Loucy (cell line): Measurements from ENCODE around the gene HMCN1.

Experiments used
- H2AFZ ChIP-seq: fragments of 200-600 bp; sonication (generic); 2 replicates; pipeline ENCODE4 v1.6.0; 2016; ENCODE audit warnings: antibody characterized with exemption, mild to moderate bottlenecking, low read length, moderate library complexity
- H3F3A ChIP-seq: fragments of 200-600 bp; 2 replicates; pipeline ENCODE4 v1.6.0; 2016; ENCODE audit warnings: antibody characterized with exemption, low read depth, mild to moderate bottlenecking
- H3K27me3 ChIP-seq: fragments of 200-600 bp; sonication (generic); 2 replicates; pipeline ENCODE4 v1.6.1; 2014; ENCODE audit warnings: low read length, mild to moderate bottlenecking; ENCODE audit not compliant: insufficient read depth, poor library complexity, severe bottlenecking
- H3K36me3 ChIP-seq: fragments of 200-600 bp; sonication (generic); 2 replicates; pipeline ENCODE4 v1.6.1; 2016; ENCODE audit warnings: low read length; ENCODE audit not compliant: insufficient read depth
- H3K4me1 ChIP-seq: fragments of 200-600 bp; sonication (generic); 2 replicates; pipeline ENCODE4 v1.5.1; 2014; ENCODE audit warnings: low read length, mild to moderate bottlenecking; ENCODE audit not compliant: insufficient read depth, poor library complexity, severe bottlenecking
- H3K4me2 ChIP-seq: fragments of 200-600 bp; sonication (generic); 2 replicates; pipeline ENCODE4 v1.6.0; 2014; ENCODE audit warnings: antibody characterized with exemption, low read length, low read depth, mild to moderate bottlenecking; ENCODE audit not compliant: poor library complexity, severe bottlenecking
- H3K4me3 ChIP-seq: fragments of 200-600 bp; sonication (generic); 2 replicates; pipeline ENCODE4 v1.5.1; 2014; ENCODE audit warnings: low read length, mild to moderate bottlenecking, mixed read lengths; ENCODE audit not compliant: poor library complexity, severe bottlenecking
- H3K79me2 ChIP-seq: fragments of 200-600 bp; sonication (generic); 2 replicates; pipeline ENCODE4 v1.6.1; 2014; ENCODE audit warnings: low read length; ENCODE audit not compliant: insufficient read depth
- H3K9ac ChIP-seq: fragments of 200-600 bp; sonication (generic); 2 replicates; pipeline ENCODE4 v1.6.0; 2014; ENCODE audit warnings: mild to moderate bottlenecking, low read depth, low read length, moderate library complexity; ENCODE audit not compliant: poor library complexity, severe bottlenecking
- H3K9me2 ChIP-seq: fragments of 200-600 bp; sonication (generic); replicated peaks from 2 replicates; pipeline ENCODE4 v1.6.1; 2016; ENCODE audit warnings: low read depth, low read length, mixed read lengths
- H3K9me3 ChIP-seq: fragments of 200-600 bp; sonication (generic); 2 replicates; pipeline ENCODE4 v1.6.1; 2014; ENCODE audit warnings: mild to moderate bottlenecking, antibody characterized with exemption, low read length, low read depth; ENCODE audit not compliant: insufficient read depth
- H4K20me1 ChIP-seq: fragments of 200-600 bp; sonication (generic); 2 replicates; pipeline ENCODE4 v1.6.0; 2014; ENCODE audit warnings: antibody characterized with exemption, low read length, mild to moderate bottlenecking; ENCODE audit not compliant: insufficient read depth, poor library complexity, severe bottlenecking
- EZH2phosphoT487 ChIP-seq: fragments of 200-600 bp; IDR thresholded peaks from 2 replicates; pipeline ENCODE4 v1.6.1; 2018; ENCODE audit warnings: antibody characterized with exemption, mild to moderate bottlenecking, moderate library complexity, borderline replicate concordance
- TF ChIP-seq, protein P1 (sequence below): fragments of 200-600 bp; sonication (generic); conservative IDR thresholded peaks from 2 replicates; pipeline ENCODE4 v1.5.1; 2014; ENCODE audit warnings: mild to moderate bottlenecking, antibody characterized with exemption, low read length

The HMCN1 gene

DNA sequence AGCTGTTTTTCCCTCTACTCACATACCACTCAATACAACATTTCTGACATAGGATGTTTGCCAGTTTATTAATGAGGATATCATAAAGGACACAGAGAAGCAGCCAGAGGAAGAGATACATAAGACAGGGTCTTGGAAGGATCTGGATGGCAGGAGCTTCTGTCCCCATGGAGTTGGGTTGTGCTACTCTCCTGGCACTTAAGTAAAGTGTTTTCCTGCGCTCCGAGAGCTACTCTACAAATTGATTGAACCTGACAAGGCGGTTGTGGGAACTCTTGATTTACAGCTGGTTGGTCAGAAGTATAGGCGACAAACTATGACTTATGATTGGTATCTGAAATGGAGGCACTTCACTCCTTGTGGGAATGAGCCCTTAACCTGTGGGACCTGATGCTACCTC is 208.8 kb downstream of the HMCN1 start:
- H4K20me1 ChIP-seq: no peaks in the 10 kb centered on the region

GRCh38 chr1:185956881-185957280 is 222.7 kb downstream of the HMCN1 start:
- Histone ChIP-seq H3K36me3 (no peaks in the 10 kb centered on the region), H3K9ac (no peak overlapping the region), H2AFZ (no peak overlapping the region), H3F3A (no peaks in the 10 kb centered on the region), H3K27me3 (no peaks in the 10 kb centered on the region), H4K20me1 (no peaks in the 10 kb centered on the region), H3K4me2 (no peak overlapping the region), H3K9me3 (no peaks in the 10 kb centered on the region), H3K4me3 (no peak overlapping the region), H3K4me1 (no peaks in the 10 kb centered on the region), H3K79me2 (no peaks in the 10 kb centered on the region), H3K9me2 (no peaks in the 10 kb centered on the region)
- TF ChIP-seq, protein P1, sequence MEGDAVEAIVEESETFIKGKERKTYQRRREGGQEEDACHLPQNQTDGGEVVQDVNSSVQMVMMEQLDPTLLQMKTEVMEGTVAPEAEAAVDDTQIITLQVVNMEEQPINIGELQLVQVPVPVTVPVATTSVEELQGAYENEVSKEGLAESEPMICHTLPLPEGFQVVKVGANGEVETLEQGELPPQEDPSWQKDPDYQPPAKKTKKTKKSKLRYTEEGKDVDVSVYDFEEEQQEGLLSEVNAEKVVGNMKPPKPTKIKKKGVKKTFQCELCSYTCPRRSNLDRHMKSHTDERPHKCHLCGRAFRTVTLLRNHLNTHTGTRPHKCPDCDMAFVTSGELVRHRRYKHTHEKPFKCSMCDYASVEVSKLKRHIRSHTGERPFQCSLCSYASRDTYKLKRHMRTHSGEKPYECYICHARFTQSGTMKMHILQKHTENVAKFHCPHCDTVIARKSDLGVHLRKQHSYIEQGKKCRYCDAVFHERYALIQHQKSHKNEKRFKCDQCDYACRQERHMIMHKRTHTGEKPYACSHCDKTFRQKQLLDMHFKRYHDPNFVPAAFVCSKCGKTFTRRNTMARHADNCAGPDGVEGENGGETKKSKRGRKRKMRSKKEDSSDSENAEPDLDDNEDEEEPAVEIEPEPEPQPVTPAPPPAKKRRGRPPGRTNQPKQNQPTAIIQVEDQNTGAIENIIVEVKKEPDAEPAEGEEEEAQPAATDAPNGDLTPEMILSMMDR: no peak
- TF ChIP-seq EZH2phosphoT487: no peak

More for the DNA sequence above, 208.8 kb downstream of the HMCN1 start:
- no peak overlapping the region for H2AFZ ChIP-seq
- no peak overlapping the region for H3K4me2 ChIP-seq
- no peaks in the 10 kb centered on the region for H3K9me2 ChIP-seq
- H3K36me3 ChIP-seq: no peaks in the 10 kb centered on the region
- H3K4me1 ChIP-seq: no peaks in the 10 kb centered on the region
- no peaks in the 10 kb centered on the region for H3F3A ChIP-seq
- H3K4me3 ChIP-seq: no peak overlapping the region
- H3K9me3 ChIP-seq: no peaks in the 10 kb centered on the region
- H3K79me2 ChIP-seq: no peaks in the 10 kb centered on the region
- no peaks in the 10 kb centered on the region for H3K27me3 ChIP-seq
- TF ChIP-seq, protein P1: no peak
- no peak for TF ChIP-seq EZH2phosphoT487
- H3K9ac ChIP-seq: no peak overlapping the region

DNA sequence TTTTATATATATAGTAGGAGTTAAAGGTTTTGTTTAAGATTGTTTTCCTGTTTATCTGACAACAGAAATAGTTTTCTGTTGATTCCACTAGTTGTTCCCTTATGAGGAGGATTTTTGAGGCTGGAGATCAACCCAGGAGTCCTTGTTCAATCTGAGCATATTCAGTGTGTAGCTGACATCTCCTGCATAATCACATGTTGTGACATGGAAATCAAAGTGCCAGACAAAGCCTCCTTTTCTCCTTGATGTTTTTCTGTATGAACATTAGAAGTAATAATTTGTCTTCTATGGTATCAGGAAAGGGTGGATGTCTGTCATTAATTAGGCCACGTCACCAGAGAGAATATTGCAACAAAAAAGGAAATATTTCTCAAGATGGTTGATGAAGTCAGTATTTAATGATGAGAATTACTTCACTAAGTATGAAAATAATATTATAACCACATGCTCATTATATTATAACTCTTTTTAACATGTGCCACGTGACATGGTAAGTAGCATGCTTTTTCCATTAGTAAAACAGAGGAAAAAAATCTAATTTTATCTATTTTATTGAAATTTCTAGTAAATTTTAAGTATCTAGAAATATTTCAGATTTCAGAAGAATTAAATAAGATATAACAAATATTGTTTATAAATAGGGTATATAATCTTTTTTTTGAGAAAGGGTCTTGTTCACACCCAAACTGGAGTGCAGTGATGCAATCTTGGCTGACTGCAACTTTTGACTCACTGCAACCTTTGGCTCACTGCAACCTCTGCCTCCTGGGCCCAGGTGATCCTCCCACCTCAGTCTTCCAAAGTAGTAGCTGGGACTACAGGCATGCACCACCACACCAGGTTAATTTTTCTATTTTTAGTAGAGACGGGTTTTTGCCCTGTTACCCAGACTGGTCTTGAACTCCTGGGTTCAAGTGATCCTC is 223.5 kb downstream of the HMCN1 start:
- Histone ChIP-seq H3K9me2 (no peaks in the 10 kb centered on the region), H3K9ac (no peak overlapping the region), H3K4me2 (no peak overlapping the region), H2AFZ (no peak overlapping the region), H3K79me2 (no peaks in the 10 kb centered on the region), H3K36me3 (no peaks in the 10 kb centered on the region), H3K27me3 (no peaks in the 10 kb centered on the region), H3K4me3 (no peak overlapping the region), H3F3A (no peaks in the 10 kb centered on the region), H3K4me1 (no peaks in the 10 kb centered on the region), H4K20me1 (no peaks in the 10 kb centered on the region), H3K9me3 (no peaks in the 10 kb centered on the region)
- TF ChIP-seq, protein P1: no peak
